Measurements from ENCODE around the gene NTF4. TPM values are rescaled to one million over a fixed set of nuclear protein-coding genes. Genes with fewer than 3 reads are reported as not detected.
"Not testable (repeated sequence)": the region's sequence is repeated elsewhere in the genome, so short reads cannot be mapped to it uniquely, and the experiment has no call there.

Gene NTF4
- total and polyA plus RNA-seq, 8 donors, result 0.09 TPM; not detected in 7

DNA sequence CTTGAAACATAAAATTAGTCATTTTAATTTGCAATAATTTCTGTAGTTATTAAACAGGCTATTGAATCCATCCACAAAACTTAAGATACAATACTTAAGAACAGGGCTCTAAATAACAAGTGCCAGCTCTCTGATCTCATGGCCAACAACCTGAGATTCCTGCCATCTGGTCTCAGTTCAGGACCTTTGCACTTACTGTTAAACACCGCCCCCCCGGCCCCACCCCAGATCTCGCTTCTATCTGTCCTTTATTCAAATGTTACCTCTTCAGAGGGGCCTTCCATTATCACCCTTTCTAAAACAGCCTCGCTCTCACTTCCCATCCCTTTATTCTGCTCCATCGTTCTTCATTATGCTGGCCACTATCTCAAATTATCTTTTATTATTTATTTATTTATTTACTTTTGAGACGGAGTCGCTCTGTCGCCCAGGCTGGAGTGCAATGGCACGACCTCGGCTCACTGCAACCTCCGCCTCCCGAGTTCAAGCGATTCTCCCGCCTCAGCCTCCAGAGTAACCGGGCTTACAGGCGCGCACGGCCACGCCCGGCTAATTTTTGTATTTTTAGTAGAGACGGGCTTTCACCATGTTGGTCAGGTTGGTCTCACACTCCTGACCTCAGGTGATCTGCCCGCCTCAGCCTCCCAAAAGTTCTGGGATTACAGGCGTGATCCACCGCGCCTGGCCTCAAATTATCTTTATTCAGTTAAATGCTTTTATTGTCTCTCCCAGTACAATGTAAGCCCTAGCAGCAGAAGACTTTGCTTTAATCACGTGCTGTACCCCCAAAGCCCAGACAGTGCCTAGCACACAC is 19.8 kb upstream of the NTF4 start:
- DNase-seq, result peak in 1 of 6 donors; percentile 45
- TF ChIP-seq, protein P1, sequence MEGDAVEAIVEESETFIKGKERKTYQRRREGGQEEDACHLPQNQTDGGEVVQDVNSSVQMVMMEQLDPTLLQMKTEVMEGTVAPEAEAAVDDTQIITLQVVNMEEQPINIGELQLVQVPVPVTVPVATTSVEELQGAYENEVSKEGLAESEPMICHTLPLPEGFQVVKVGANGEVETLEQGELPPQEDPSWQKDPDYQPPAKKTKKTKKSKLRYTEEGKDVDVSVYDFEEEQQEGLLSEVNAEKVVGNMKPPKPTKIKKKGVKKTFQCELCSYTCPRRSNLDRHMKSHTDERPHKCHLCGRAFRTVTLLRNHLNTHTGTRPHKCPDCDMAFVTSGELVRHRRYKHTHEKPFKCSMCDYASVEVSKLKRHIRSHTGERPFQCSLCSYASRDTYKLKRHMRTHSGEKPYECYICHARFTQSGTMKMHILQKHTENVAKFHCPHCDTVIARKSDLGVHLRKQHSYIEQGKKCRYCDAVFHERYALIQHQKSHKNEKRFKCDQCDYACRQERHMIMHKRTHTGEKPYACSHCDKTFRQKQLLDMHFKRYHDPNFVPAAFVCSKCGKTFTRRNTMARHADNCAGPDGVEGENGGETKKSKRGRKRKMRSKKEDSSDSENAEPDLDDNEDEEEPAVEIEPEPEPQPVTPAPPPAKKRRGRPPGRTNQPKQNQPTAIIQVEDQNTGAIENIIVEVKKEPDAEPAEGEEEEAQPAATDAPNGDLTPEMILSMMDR (IDR thresholded peaks at IDR 0.05), result no peak
- peaks cover 0 to 26% (median 7%) of the 10 kb centered on the region in 3 donors for H3K4me1 ChIP-seq
- WGBS, 2 donors, result 44 to 48% methylated on average over 26 of the region's 26 CpGs
- intact Hi-C loops (cut with DNase I), result no loop called here
- FAIRE-seq, result no peak
- H3K27me3 ChIP-seq, result no peaks in the 10 kb centered on the region
- peak overlapping the region; percentile 42 to 86 (median 66) for H3K27ac ChIP-seq
- H3K36me3 ChIP-seq, result peaks cover 0 to 3% (median 0%) of the 10 kb centered on the region in 3 donors
- H3K4me3 ChIP-seq, result peak overlapping the region in 3 of 4 donors; percentile 18 to 82 (median 78)
- peak in 1 of 4 donors; percentile 4 for ATAC-seq
- no peaks in the 10 kb centered on the region for H3K9me3 ChIP-seq

DNA sequence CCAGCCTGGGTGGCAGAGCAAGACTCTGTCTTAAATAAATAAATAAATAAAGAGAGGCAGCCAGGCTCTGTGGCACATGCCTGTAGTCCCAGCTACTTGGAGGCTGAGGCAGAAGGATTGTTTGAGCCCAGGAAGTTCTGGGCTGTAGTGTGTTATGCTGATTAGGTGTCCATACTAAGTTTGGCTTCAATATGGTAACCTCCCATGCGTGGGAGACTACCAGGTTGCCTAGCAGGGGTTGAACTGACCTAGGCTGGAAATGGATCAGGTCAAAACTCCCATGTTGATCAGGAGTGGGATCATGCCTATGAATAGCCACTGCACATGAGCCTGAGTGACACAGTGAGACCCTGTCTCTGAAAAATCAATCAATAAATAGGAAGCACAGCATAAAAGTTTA is 16.7 kb upstream of the NTF4 start:
- no peak overlapping the region for H3K4me3 ChIP-seq
- TF ChIP-seq, protein P1 (IDR thresholded peaks at IDR 0.05), result no peak
- ATAC-seq (no peak), DNase-seq (no peak), FAIRE-seq (no peak)
- no peaks in the 10 kb centered on the region for H3K27me3 ChIP-seq
- no peaks in the 10 kb centered on the region for H3K36me3 ChIP-seq
- H3K4me1 ChIP-seq, result peaks cover 0 to 5% (median 0%) of the 10 kb centered on the region in 3 donors
- H3K27ac ChIP-seq, result no peak overlapping the region
- WGBS, 2 donors, result 87 to 96% methylated on average over 1 of the region's 1 CpG
- intact Hi-C loops (cut with DNase I), result no loop called here
- H3K9me3 ChIP-seq, result no peaks in the 10 kb centered on the region

DNA sequence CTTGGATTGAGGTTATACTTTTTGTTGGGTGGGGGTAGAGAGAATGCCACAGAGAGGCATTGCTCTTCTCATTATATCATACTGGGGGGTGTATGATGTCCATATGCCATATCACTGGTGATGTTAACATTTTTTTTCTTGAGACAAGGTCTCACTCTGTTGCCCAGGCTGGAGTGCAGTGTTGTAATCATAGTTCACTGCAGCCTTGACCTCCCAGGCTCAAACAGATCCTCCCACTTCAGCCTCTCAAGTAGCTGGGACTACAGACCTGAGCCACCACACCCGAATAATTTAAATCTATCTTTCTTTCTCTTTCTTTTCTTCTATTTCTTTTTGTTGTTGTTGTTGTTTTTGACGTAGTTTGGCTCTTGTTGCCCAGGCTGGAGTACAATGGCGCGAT is 15.8 kb upstream of the NTF4 start:
- Histone ChIP-seq H3K27ac (no peak overlapping the region), H3K36me3 (no peaks in the 10 kb centered on the region), H3K9me3 (no peaks in the 10 kb centered on the region), H3K4me3 (no peak overlapping the region), H3K27me3 (no peaks in the 10 kb centered on the region), H3K4me1 (peaks cover 0 to 5% (median 0%) of the 10 kb centered on the region in 3 donors)
- no peak for FAIRE-seq
- TF ChIP-seq, protein P1 (IDR thresholded peaks at IDR 0.05), result no peak
- WGBS, 2 donors, result 67 to 85% methylated on average over 4 of the region's 4 CpGs
- ATAC-seq, result no peak
- no peak for DNase-seq
- intact Hi-C loops (cut with DNase I), result no loop called here

DNA sequence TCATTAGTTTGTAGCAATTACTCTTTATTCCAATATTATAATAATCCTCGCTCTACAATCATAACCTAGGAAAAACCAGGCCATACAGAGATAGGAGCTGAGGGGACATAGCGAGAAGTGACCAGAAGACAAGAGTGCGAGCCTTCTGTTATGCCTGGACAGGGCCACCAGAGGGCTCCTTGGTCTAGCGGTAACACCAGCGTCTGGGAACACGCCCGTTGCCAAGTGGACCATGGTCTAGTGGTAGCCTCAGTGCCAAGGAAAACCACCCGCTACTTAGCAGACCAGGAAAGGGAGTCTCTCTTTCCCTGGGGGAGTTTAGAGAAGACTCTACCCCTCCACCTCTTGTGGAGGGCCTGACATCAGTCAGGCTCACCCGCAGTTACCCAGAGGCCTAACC is 10.3 kb upstream of the NTF4 start:
- peak; percentile 69 to 81 (median 77) for ATAC-seq
- intact Hi-C loops (cut with DNase I); H3K4me1 ChIP-seq; H3K27ac ChIP-seq; FAIRE-seq; H3K4me3 ChIP-seq; H3K36me3 ChIP-seq; H3K9me3 ChIP-seq: not testable (repeated sequence)
- 11 to 13% methylated on average over 8 to 9 of the region's 9 CpGs for WGBS, 2 donors
- peaks cover 0 to 16% (median 0%) of the 10 kb centered on the region in 4 donors for H3K27me3 ChIP-seq
- TF ChIP-seq, protein P1 (IDR thresholded peaks at IDR 0.05), result peak; percentile 24 to 64 (median 40)
- DNase-seq, result peak; percentile 72 to 92 (median 80)
